CMK (cell line): ENCODE results near the gene TSC22D4.

Source experiments
- DNase-seq: peaks from one replicate; pipeline ENCODE4 v3.0.0-alpha.2; 2010; ENCODE audit warnings: low read depth

Gene TSC22D4

DNA sequence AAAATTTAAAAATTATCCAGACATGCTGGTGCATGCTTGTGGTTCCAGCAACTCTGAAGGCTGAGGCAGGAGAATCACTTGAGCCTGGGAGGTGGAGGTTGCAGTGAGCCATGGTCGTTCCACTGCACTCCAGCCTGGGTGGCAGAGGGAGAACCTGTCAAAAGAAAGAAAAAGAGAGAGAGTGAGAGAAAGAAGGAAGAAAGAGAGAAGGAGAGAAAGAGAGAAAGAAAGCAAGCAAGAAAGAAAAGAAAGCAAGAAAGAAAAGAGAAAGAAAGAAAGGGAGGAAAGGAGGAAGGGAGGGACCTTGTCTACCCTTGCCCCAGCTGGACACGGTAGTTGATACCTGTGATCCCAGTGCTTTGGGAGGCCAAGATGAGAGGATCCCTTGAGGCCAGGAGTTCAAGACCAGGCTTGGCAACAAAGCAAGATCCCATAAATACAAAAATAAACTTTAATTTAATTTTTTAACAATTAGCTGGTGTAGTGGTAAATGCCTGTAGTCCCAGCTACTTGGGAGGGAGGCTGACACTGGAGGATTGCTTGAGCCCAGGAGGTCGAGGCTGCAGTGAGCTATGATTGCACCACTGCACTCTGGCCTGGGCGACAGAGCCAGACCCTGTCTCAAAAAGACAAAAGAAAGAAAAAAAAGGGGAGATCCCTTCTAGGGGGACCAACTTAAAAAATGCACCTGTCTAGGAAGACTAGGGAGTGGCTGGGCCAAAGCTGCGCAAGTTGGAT, 13.9 kb upstream of the TSC22D4 start:
- no peak for DNase-seq

DNA sequence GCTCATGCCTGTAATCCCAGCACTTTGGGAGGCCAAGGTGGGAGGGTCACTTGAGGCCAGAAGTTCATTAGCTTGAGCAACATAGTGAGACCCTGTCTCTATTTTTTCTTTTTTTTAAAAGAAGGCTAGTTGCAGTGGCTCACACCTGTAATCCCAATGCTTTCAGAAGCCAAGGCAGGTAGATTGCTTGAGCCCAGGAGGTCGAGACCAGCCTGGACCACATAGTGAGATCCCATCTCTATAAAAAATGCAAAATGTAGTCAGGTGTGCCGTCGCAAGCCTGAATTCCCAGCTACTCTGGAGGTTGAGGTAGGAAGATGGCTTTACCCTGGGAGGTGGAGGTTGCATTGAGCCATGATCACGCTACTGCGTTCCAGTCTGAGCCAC, 12.2 kb upstream of the TSC22D4 start:
- DNase-seq = no peak

DNA sequence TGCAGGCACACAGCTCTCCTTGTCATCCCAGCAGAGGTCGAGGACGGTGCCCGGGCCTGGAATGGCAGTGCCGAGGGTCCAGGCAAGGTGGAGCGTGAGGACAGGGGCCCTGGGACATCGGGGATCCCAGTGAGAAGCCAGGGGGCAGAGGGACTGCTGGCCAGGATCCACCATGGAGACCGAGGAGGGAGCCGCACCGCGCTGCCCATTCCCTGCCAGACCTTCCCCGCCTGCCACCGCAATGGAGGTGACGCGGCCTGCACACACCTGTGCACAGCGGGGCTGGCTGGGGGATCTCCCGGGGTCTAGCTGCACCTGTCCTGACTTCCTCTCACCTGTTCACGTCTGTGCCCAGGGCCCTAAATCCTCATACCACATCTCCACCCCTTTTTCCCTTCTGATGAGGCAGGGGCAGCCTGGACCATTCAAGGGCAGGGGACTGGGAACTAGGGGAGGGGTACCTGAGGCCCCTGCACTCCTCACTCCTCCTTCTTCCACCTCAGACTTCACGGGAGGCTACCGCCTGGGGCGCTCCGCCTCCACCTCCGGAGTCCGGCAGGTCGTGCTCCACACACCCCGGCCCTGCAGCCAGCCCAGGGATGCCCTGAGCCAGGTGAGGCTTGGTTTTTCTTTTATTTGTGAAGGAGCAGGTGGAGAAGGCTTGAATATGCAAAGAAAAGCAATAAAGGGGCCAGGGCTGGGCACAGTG, 11.6 kb upstream of the TSC22D4 start:
- DNase-seq = no peak

DNA sequence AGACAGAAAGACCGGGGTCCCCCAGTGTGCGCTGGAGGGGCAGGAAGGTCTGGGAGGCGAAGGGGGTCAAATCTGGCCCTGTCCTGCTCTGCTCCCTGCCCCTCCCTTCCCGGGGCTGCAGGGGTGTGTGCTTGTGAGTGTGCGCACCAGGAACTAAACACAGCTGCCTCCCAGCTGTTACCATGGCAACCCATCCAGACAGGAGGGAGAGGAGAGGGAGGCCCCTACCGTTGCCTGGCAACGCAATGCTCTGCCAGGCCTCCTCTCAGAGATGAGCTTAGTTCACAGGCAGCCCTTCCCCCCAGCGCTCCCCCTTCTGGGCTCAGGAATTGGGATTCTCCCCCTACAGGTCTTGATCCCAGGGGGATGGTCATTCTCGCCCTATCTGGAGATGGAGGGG, 10.8 kb upstream of the TSC22D4 start:
- DNase-seq = no peak

- no peak for DNase-seq
Measured at GRCh38 chr7:100489121-100489520, 10.1 kb upstream of the TSC22D4 start.

- DNase-seq = no peak
Measured at GRCh38 chr7:100488333-100489095, 9.5 kb upstream of the TSC22D4 start.

DNA sequence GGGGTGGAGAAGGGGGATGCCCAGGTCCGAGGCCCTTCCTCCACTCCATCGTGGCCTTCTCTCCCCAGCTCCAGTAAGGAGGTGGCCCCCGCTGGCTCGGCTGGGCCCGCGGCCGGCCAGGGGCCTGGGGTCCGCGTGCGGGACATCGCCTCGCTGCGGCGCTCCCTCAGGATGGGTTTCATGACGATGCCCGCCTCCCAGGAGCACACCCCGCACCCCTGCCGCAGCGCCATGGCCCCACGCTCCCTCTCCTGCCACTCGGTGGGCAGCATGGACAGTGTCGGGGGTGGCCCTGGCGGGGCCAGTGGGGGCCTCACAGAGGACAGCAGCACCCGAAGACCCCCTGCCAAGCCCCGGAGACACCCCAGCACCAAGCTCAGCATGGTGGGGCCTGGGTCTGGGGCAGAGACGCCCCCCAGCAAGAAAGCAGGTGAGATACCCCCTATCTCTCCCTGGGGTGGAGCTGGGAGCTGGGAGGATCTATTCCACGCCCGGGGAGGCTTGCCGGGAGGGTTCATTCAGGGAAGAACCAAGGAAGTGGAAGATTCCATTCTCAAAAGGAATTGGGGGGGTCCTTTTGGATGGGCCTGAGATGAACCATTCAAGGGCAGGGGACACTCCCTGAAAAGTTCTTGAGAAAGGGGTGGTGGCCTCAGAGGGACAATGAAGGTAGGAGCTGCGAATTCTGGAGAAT, 7.9 kb upstream of the TSC22D4 start:
- DNase-seq = no peak

DNA sequence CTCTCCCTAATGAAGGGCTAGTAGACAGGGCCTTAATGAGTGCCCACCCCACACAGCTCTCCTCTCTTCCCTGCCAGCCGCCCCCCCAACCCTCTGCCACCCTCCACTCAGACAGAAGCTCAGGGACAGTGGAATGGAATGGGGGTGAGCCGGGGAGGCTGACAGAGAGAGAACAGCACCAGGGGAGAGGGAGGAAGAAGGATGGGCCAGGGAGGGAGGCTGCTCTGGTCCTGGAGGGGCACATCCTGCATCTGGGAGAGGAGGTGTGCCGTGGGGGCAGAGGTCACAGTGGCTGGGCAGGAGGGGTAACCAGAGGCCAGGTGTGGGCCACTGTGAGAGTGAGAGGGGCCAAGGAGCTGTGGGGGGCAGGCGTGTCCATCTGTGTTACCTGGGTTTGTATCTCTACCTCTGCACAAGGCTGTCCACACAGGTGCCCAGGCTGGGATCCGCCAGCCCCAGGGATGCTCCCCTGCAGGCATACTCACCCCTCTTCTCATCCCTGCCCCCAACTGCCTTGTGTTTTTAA, 7.2 kb upstream of the TSC22D4 start:
- no peak for DNase-seq

DNA sequence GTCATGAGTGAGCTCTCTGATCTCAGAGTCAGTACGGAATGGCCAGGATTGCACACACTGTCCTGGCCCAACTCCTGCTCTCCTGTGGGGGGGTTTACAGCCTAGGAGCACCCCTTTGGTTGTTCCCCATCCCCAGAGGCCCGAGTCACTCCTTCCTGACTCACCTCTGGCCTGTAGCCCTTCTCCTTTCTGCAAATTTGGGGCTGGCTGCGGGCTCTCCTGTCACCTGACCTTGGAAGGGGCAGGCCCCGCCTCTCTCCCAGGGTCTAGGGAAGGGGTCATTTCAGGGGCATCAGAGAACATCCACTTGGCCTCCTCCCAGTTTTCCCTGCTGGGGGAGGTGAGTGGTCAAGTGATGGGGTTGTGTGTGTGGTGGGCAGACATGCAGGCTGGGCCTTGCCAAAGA, 6.5 kb upstream of the TSC22D4 start:
- DNase-seq = no peak

DNA sequence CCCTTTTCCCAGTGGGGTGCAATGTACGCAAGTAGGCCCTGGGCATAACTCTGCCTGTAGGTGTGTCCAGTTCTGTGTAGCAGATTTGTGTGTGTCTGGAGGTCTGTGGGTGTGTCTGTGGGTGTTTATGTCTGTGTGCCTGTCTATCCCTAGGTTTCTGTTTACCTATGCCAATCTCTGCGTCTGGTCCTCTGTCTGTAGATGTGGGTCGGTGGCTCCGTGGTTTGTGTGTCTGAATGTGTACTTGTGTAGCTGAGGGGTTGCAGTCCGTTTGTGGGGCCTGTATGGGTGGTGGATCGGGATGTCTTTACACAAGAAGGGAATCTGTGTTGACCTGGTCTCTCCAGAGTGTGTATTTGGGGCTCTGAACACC, 5.6 kb upstream of the TSC22D4 start:
- DNase-seq = no peak

DNA sequence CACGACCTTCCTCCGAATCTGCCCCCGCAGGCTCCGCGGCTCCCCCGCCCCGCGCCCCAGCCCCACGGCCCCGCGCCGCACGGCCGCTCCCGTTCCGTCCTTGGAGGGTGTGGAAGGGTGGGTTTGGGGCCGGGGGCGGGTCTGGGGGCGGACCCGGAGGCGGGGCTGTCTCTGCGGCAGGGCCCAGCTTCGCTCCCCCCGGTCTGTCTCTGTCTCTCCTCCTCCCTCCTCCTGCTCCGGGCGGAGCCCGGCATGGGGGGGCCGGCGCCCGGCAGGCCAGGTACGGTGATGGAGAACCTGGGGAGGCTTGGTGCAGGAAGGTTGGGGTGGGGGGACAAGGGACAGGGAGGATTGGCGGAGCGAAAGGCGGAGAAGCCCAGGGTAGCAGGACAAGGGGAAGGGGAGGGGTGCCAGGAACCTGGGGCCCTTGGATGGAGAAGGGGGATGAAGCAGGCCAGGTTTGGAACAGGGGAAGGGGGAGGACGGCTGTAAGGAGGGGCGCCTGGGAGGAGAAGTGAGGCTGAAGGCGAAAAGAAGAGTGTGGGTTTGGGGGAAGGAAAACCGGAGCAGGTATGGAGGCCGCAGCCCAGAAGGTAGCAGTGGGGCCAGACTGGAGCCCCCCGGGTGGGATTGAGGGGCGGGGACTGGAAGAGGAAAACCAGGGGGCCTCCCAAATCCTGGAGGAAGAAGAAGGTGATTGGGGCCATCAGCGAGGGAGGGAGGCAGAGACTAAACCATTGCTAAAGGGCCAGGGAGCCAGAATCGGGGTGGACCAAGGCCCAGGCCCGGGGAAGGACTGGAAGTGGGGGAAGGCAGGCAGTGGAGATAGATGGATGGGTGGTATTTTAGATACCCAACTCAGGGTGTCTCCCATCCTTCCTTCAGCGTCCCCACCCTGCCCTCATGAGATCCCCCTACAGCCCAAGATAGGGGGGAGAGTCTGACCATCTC, 5.0 kb upstream of the TSC22D4 start, which contains the start of gene NYAP1:
Gene NYAP1, plus strand, starts transcription at position 206 of the 951 bp plus-strand sequence. CDS start 1,385 bp downstream, outside the sequence.
- DNase-seq = no peak

DNA sequence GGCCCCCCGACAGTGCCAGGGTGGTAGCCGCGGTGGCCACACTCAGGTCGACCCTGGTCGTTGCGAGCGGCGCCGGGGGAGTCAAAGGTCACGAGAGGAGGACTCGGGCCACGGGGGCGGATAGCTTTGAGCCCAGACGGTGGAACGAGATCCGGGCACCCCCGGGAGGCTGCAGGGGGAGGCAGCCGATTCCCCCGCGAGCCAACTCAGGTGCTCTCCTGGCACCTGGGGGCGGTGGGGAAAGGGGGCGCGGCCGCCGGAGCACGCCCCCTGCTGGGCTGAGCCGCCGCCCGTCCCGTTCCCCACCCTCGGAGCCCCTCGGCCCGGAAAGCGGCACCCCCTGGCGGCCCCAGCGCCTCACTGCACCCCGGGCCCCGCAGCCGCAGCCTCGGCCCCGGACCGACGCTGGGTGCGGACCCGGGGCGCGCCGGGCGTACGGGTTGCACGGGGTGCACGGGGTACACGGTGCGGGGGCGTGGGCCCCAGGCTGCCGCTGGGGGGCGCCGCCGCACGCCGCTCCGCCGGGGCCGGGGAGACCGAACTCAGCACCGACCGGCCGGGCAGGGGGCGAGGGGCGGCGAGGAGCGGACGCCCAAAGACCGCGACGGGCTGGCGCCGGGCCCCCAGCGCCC, 4.2 kb upstream of the TSC22D4 start:
- no peak for DNase-seq

GRCh38 chr7:100482728-100483089, 3.7 kb upstream of the TSC22D4 start:
- DNase-seq = no peak

DNA sequence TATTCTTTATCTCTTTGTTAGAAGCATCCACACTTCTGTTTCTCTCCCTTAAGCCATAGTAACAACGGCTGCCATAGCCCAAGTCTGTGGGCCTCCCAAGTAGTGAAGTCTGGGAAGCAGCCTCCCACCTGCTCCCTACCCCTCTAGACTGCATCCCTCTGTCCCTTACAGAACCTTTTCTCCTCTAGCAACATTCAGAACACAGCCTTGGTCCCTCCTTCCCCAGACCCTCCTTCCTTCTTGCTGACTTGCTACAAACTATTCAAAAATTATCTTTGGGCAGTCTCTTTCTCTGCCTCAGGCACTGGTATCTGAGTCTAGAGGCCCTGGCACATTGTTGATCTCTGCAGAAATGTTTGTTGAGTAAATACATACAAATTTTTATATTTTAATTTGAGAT, 2.5 kb upstream of the TSC22D4 start:
- DNase-seq = no peak

DNA sequence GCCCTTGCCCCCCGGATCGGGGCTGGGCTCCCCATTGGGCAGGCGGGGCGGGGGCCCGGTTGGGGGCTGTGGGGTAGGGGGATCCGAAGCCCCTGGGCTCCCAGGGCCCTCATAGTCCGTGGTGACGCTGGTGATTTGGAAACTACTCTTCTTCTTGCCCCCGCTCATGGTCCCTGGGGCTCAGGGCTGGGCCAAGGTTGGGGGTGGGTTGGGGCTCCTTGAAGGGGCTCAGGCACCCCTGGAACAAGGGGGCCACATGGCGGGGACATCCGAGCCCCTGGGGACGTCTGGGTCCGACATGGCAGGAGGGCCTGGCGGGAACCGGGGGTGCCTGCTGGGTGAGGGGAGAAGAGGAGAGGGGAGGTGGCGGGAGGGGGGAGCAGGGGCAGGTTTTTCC, 1.1 kb downstream of the TSC22D4 start:
- DNase-seq = no peak

GRCh38 chr7:100476903-100477870, 1.8 kb downstream of the TSC22D4 start:
- DNase-seq = no peak

DNA sequence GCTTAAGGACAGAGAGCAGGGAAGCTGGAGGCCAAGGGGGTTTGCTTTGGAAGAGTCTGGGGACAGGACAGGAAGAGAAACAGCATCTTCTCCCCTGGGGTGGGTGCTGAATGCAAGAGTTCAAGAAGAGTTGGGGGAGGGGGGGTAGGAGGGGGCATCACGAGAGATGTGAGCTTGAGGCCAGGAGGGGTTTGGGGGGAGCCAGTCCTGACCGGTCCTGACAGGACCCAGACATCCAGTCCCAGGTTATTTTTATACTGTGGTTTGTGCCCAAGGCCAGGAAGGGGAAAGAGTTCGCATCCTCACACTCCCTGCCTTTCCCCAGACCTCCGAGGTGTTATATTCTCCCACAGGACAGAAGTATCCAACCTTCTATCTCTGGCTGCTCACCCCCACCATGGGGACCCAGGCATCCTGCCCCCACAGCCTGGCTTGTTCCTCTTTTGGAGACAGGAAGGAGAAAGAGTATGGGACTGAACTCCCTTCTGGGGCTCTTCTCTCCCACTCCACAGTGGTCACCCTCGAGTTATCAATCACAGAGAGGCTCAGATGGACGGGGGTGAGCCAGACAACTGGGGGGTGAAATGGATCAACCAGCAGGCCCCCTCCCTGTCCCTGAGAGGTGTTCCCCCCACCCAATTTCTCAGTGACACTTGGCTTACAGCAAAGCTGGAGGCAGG, 2.8 kb downstream of the TSC22D4 start:
- DNase-seq = no peak

- no peak for DNase-seq
Measured at GRCh38 chr7:100475549-100475948, 3.5 kb downstream of the TSC22D4 start.
